OCI-LY3 (cell line): Measurements from ENCODE around the gene LRP6.

ENCODE experiments used
- CTCF ChIP-seq: fragments of 200-600, 300-600 bp; sonication (generic); IDR thresholded peaks from 2 replicates; pipeline ENCODE4 v1.5.1; 2014; ENCODE audit warnings: antibody characterized with exemption, low read length, low read depth
- EZH2phosphoT487 ChIP-seq: fragments of 200-600 bp; shearing (Covaris generic); IDR thresholded peaks from 2 replicates; pipeline ENCODE4 v1.6.1; 2018; ENCODE audit warnings: antibody characterized with exemption, mixed run types, low read depth

GRCh38 chr12:12191008-12191407 lies 75.8 kb downstream of the LRP6 start:
- TF ChIP-seq CTCF: no peak
- no peak for TF ChIP-seq EZH2phosphoT487
